ENCODE results near the gene ZNF329. TPM values are rescaled to one million over a fixed set of nuclear protein-coding genes. Genes with fewer than 3 reads are reported as not detected.

Gene ZNF329
- total and polyA plus RNA-seq, 2 donors from 2014 or later = 8.4 to 12.5 TPM

- DNase-seq = no peak
- no peaks in the 10 kb centered on the region for H3K27me3 ChIP-seq (ENCODE audit: control insufficient read depth, insufficient read depth, low read length)
- no peak for FAIRE-seq
- no peaks in the 10 kb centered on the region for H3K4me1 ChIP-seq (ENCODE audit: control insufficient read depth in 2 of 3, insufficient read depth in 2 of 3, low read depth in 1 of 3, low read length in 3 of 3)
- intact Hi-C loops (cut with DNase I) = no loop called here
- no peak overlapping the region for H3K9ac ChIP-seq (ENCODE audit: low read length in 3 of 3)
- H3K9me3 ChIP-seq (ENCODE audit: control insufficient read depth in 2 of 3, insufficient read depth in 1 of 3, low read length in 3 of 3) = peaks cover 0 to 72% (median 17%) of the 10 kb centered on the region in 3 donors
- H3K4me3 ChIP-seq (ENCODE audit: low read length in 3 of 3) = peak overlapping the region in 2 of 3 donors; percentile 13 to 26
- H3K36me3 ChIP-seq (ENCODE audit: control insufficient read depth in 2 of 3, insufficient read depth in 3 of 3, low read length in 3 of 3) = no peaks in the 10 kb centered on the region
- H3K27ac ChIP-seq (ENCODE audit: low read depth in 2 of 2, low read length in 2 of 2) = no peak overlapping the region
- no peak for TF ChIP-seq CTCF (IDR thresholded peaks at IDR 0.05; ENCODE audit: borderline replicate concordance, extremely low read depth, insufficient read depth)
Measured at GRCh38 chr19:58118979-58119733, 31.4 kb downstream of the ZNF329 start.

GRCh38 chr19:58117841-58118575, 32.6 kb downstream of the ZNF329 start:
- Histone ChIP-seq H3K9me3 (ENCODE audit: control insufficient read depth in 2 of 3, insufficient read depth in 1 of 3, low read length in 3 of 3) (peaks cover 0 to 66% (median 11%) of the 10 kb centered on the region in 3 donors), H3K4me1 (ENCODE audit: control insufficient read depth in 2 of 3, insufficient read depth in 2 of 3, low read depth in 1 of 3, low read length in 3 of 3) (no peaks in the 10 kb centered on the region), H3K9ac (ENCODE audit: low read length in 3 of 3) (no peak overlapping the region), H3K27ac (ENCODE audit: low read depth in 2 of 2, low read length in 2 of 2) (no peak overlapping the region), H3K36me3 (ENCODE audit: control insufficient read depth in 2 of 3, insufficient read depth in 3 of 3, low read length in 3 of 3) (no peaks in the 10 kb centered on the region), H3K27me3 (ENCODE audit: control insufficient read depth, insufficient read depth, low read length) (no peaks in the 10 kb centered on the region), H3K4me3 (ENCODE audit: low read length in 3 of 3) (no peak overlapping the region)
- intact Hi-C loops (cut with DNase I) = no loop called here
- no peak for FAIRE-seq
- DNase-seq = peak; percentile 70 to 87 (median 81)
- no peak for TF ChIP-seq CTCF (IDR thresholded peaks at IDR 0.05; ENCODE audit: borderline replicate concordance, extremely low read depth, insufficient read depth)

GRCh38 chr19:58108546-58108817, 42.1 kb downstream of the ZNF329 start:
- peaks cover 0 to 65% (median 24%) of the 10 kb centered on the region in 3 donors for H3K9me3 ChIP-seq (ENCODE audit: control insufficient read depth in 2 of 3, insufficient read depth in 1 of 3, low read length in 3 of 3)
- no peak overlapping the region for H3K9ac ChIP-seq (ENCODE audit: low read length in 3 of 3)
- no peak overlapping the region for H3K27ac ChIP-seq (ENCODE audit: low read depth in 2 of 2, low read length in 2 of 2)
- DNase-seq = no peak
- no peaks in the 10 kb centered on the region for H3K4me1 ChIP-seq (ENCODE audit: control insufficient read depth in 2 of 3, insufficient read depth in 2 of 3, low read depth in 1 of 3, low read length in 3 of 3)
- no peaks in the 10 kb centered on the region for H3K27me3 ChIP-seq (ENCODE audit: control insufficient read depth, insufficient read depth, low read length)
- no peak overlapping the region for H3K4me3 ChIP-seq (ENCODE audit: low read length in 3 of 3)
- intact Hi-C loops (cut with DNase I) = no loop called here
- no peak for TF ChIP-seq CTCF (IDR thresholded peaks at IDR 0.05; ENCODE audit: borderline replicate concordance, extremely low read depth, insufficient read depth)
- FAIRE-seq = no peak
- H3K36me3 ChIP-seq (ENCODE audit: control insufficient read depth in 2 of 3, insufficient read depth in 3 of 3, low read length in 3 of 3) = no peaks in the 10 kb centered on the region

Measured in kidney (tissue), 14 donors.